ENCODE measurements around the gene PRR19. TPM values are rescaled to one million over a fixed set of nuclear protein-coding genes. Genes with fewer than 3 reads are reported as not detected.

The PRR19 gene
- total RNA-seq, 1 experiment from 2014 or later = 3.2 TPM

DNA sequence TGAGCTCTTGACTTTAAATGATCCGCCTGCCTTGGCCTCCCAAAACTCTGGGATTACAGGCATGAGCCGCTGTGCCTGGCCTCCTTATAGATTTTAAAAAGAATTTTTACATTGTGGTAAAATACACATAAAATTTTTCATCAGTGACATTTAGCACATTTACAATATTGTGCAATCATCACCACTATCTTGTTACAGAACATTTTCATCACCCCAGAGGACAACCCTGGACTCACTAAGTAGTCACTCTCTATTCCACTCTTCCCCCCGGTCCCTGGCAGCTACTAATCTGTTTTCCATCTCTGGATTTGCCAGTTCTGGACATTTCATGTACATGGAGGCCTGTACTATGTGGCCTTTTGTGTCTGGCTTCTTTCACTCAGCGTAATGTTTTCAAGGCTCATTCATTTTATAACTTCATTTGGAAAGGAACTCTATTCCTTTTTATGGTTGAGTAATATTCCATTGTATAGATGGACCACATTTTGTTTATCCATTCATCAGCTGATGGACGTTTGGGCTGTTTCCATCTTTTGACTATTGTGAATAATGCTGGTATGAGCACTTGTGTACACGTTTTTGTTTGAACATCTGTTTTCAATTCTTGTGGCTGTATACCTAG is 43.4 kb downstream of the PRR19 start:
- H3K23me2 ChIP-seq (ENCODE audit: insufficient read length, low read depth, low read length, poor library complexity, severe bottlenecking) = no peaks in the 10 kb centered on the region
- no peaks in the 10 kb centered on the region for H3K79me2 ChIP-seq (ENCODE audit: insufficient read depth, low read length)
- no peak overlapping the region for H3T11ph ChIP-seq (ENCODE audit: low read length)
- no peak overlapping the region for H2BK12ac ChIP-seq (ENCODE audit: insufficient read length, low read depth, low read length)
- Mint-ChIP-seq H3K36me3 (ENCODE audit: insufficient read depth in 1 of 3, low read depth in 3 of 3) (peaks cover 5 to 34% (median 20%) of the 10 kb centered on the region in 3 experiments; a peak in 6 of 7 replicates), H3K9me3 (no peaks in the 10 kb centered on the region), H3K27me3 (ENCODE audit: low read depth) (no peaks in the 10 kb centered on the region), H3K27ac (no peak overlapping the region), H3K4me3 (peak overlapping the region in 1 of 2 experiments; percentile 45; a peak in 1 of 5 replicates), H3K4me1 (no peaks in the 10 kb centered on the region)
- no peaks in the 10 kb centered on the region for H3K79me1 ChIP-seq (ENCODE audit: insufficient read depth, low read depth, low read length, poor library complexity, severe bottlenecking)
- H3K9ac ChIP-seq (ENCODE audit: extremely low read depth, insufficient read length, low read length) = no peak overlapping the region
- no peaks in the 10 kb centered on the region for H3K4me1 ChIP-seq (ENCODE audit: insufficient read depth, low read length)
- H3K27ac ChIP-seq (ENCODE audit: insufficient read length, low read depth, low read length) = no peak overlapping the region
- TF ChIP-seq, protein P1, sequence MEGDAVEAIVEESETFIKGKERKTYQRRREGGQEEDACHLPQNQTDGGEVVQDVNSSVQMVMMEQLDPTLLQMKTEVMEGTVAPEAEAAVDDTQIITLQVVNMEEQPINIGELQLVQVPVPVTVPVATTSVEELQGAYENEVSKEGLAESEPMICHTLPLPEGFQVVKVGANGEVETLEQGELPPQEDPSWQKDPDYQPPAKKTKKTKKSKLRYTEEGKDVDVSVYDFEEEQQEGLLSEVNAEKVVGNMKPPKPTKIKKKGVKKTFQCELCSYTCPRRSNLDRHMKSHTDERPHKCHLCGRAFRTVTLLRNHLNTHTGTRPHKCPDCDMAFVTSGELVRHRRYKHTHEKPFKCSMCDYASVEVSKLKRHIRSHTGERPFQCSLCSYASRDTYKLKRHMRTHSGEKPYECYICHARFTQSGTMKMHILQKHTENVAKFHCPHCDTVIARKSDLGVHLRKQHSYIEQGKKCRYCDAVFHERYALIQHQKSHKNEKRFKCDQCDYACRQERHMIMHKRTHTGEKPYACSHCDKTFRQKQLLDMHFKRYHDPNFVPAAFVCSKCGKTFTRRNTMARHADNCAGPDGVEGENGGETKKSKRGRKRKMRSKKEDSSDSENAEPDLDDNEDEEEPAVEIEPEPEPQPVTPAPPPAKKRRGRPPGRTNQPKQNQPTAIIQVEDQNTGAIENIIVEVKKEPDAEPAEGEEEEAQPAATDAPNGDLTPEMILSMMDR (conservative IDR thresholded peaks at IDR 0.05) = no peak
- H3K27me3 ChIP-seq (ENCODE audit: insufficient read depth, low read length) = no peaks in the 10 kb centered on the region
- no peak overlapping the region for H3K56ac ChIP-seq (ENCODE audit: insufficient read length, low read depth, low read length)
- H3K9me3 ChIP-seq (ENCODE audit: control insufficient read depth, low read depth, low read length) = no peaks in the 10 kb centered on the region
- no peak overlapping the region for H2AK5ac ChIP-seq (ENCODE audit: insufficient read length, low read length)
- H2AFZ ChIP-seq (ENCODE audit: low read length) = no peak overlapping the region
- H2BK120ac ChIP-seq (ENCODE audit: low read depth, low read length, poor library complexity, severe bottlenecking) = no peak overlapping the region
- no peaks in the 10 kb centered on the region for H4K20me1 ChIP-seq (ENCODE audit: control insufficient read depth, insufficient read depth, insufficient read length)
- no peak overlapping the region for H3K14ac ChIP-seq (ENCODE audit: insufficient read depth, low read length)
- H2BK15ac ChIP-seq (ENCODE audit: low read depth, low read length) = no peak overlapping the region
- no peak overlapping the region for H3K18ac ChIP-seq (ENCODE audit: insufficient read length, low read depth, low read length)
- no peak overlapping the region for H2BK5ac ChIP-seq (ENCODE audit: insufficient read length, low read length)
- no peak overlapping the region for H4K91ac ChIP-seq (ENCODE audit: insufficient read length, low read depth, low read length)
- H4K8ac ChIP-seq (replicated peaks; ENCODE audit: insufficient read length, low read depth, low read length) = no peak overlapping the region
- no peak overlapping the region for H3K23ac ChIP-seq (ENCODE audit: insufficient read length, low read depth, low read length)
- H3K4ac ChIP-seq (ENCODE audit: low read depth, low read length) = no peak overlapping the region
- H3K4me2 ChIP-seq (ENCODE audit: insufficient read depth, insufficient read length, low read length) = no peak overlapping the region
- WGBS (ENCODE audit: extremely low coverage, insufficient read length, low lambda C conversion rate) = no CpG with 5 or more reads among the region's 6 CpGs
- H4K5ac ChIP-seq (ENCODE audit: insufficient read length, low read depth, low read length) = no peak overlapping the region
- H2BK20ac ChIP-seq (ENCODE audit: low read depth, low read length, poor library complexity, severe bottlenecking) = no peak overlapping the region
- no peak for DNase-seq
